ENCODE results near the gene TTF2. TPM values are rescaled to one million over a fixed set of nuclear protein-coding genes. Genes with fewer than 3 reads are reported as not detected.

Gene TTF2
- total RNA-seq, 2 donors from 2014 or later = 6.9 to 9.0 TPM

DNA sequence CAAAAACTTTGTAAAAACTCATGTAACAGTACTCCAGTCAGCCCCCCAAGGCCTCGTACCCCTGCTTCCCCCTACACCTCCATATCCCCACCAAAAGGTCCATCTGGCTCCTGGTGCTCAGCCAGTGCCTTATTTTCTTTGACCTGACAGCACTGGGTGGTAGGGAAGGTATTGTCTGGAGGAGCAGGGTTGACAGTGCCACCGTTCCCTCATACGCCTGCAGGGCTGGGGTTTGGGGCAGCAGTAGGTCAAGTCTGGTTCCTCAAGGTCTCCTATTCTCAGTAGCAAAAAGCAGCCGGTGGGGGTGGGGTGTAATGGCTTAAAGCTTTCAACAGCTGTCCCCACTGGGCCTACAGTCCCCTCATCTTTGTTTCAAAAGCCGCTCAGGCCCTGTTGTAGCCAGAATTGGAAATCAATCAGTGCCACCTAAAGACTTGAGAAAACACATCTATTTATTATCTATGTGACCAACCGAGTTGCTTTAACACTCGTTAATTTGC lies 25.3 kb upstream of the TTF2 start:
- TF ChIP-seq, protein P1, sequence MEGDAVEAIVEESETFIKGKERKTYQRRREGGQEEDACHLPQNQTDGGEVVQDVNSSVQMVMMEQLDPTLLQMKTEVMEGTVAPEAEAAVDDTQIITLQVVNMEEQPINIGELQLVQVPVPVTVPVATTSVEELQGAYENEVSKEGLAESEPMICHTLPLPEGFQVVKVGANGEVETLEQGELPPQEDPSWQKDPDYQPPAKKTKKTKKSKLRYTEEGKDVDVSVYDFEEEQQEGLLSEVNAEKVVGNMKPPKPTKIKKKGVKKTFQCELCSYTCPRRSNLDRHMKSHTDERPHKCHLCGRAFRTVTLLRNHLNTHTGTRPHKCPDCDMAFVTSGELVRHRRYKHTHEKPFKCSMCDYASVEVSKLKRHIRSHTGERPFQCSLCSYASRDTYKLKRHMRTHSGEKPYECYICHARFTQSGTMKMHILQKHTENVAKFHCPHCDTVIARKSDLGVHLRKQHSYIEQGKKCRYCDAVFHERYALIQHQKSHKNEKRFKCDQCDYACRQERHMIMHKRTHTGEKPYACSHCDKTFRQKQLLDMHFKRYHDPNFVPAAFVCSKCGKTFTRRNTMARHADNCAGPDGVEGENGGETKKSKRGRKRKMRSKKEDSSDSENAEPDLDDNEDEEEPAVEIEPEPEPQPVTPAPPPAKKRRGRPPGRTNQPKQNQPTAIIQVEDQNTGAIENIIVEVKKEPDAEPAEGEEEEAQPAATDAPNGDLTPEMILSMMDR (IDR thresholded peaks at IDR 0.05) = no peak
- no peaks in the 10 kb centered on the region for H3K4me1 ChIP-seq
- DNase-seq (ENCODE audit: low spot score) = no peak
- H3K27me3 ChIP-seq = no peaks in the 10 kb centered on the region
- no peaks in the 10 kb centered on the region for H3K9me3 ChIP-seq
- no peak overlapping the region for H3K4me3 ChIP-seq
- H3K27ac ChIP-seq = no peak overlapping the region
- H3K36me3 ChIP-seq = no peaks in the 10 kb centered on the region

DNA sequence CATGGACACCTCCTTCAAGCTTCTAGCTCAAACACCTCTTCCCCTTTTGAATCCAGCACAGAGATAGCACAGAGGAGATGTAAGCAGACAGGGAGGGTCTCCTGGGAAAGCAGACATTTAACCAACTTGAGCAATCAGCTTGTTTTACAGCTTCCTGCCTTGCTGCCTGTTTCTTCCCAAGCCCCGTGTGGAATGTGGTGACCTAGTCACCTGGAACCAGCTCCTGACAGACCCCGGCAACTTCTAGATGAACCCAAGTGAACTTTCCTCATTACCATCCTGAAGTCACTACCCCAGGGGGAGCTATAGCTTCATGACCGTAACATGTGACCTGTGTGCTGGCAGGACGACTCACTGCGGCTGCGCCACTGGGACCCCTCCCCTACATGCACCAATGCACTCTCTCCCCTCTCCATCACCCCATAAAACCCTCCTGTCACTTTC lies 24.1 kb upstream of the TTF2 start:
- no peaks in the 10 kb centered on the region for H3K27me3 ChIP-seq
- no peaks in the 10 kb centered on the region for H3K36me3 ChIP-seq
- no peak for DNase-seq (ENCODE audit: low spot score)
- H3K27ac ChIP-seq = no peak overlapping the region
- TF ChIP-seq, protein P1 (IDR thresholded peaks at IDR 0.05) = no peak
- H3K9me3 ChIP-seq = no peaks in the 10 kb centered on the region
- no peak overlapping the region for H3K4me3 ChIP-seq
- H3K4me1 ChIP-seq = no peaks in the 10 kb centered on the region

DNA sequence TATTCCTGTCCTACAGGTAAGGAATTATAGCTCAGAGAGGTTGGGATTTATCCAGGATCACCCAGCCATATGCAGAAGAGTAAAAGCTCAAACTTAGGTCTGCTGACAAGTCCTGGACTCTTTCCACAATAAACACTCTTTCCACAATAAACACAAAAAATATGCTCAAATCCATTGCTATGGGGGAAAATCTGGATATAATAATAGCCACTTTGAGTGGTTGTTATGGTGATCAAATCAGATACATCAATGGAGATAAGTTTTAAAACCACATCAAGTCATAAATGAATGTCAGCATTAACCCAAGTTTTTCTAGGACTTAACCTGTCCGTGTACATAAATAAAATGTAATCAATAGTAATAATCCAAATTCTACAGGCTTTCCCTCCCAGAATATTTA lies 22.3 kb upstream of the TTF2 start:
- no peak for DNase-seq (ENCODE audit: low spot score)
- TF ChIP-seq, protein P1 (IDR thresholded peaks at IDR 0.05) = no peak
- H3K4me1 ChIP-seq = no peaks in the 10 kb centered on the region

DNA sequence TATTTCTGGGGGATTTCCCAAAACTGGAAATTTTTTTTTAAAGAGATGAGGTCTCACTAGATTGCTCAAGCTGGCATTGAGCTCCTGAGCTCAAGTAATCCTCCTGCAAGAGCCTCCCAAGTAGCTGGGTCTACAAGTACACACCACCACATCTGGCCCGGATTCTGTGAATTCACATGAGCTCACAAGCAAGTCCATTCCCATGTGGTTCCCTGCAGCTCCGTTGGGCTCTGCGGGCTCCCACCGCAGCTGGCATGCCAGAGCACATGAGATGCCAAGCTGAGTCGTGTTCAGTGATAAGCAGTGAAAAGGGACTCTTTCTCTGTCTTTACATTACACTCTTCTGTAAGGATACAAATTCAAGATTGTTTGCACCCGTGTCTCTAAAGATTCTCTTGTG lies 21.9 kb upstream of the TTF2 start:
- no peaks in the 10 kb centered on the region for H3K27me3 ChIP-seq
- no peaks in the 10 kb centered on the region for H3K4me1 ChIP-seq
- no peak overlapping the region for H3K27ac ChIP-seq
- no peaks in the 10 kb centered on the region for H3K9me3 ChIP-seq
- no peaks in the 10 kb centered on the region for H3K36me3 ChIP-seq
- H3K4me3 ChIP-seq = no peak overlapping the region
- no peak for DNase-seq (ENCODE audit: low spot score)
- TF ChIP-seq, protein P1 (IDR thresholded peaks at IDR 0.05) = no peak

More for the DNA sequence above, 22.3 kb upstream of the TTF2 start:
- Histone ChIP-seq H3K27me3 (no peaks in the 10 kb centered on the region), H3K4me3 (no peak overlapping the region), H3K27ac (no peak overlapping the region), H3K36me3 (no peaks in the 10 kb centered on the region), H3K9me3 (no peaks in the 10 kb centered on the region)

DNA sequence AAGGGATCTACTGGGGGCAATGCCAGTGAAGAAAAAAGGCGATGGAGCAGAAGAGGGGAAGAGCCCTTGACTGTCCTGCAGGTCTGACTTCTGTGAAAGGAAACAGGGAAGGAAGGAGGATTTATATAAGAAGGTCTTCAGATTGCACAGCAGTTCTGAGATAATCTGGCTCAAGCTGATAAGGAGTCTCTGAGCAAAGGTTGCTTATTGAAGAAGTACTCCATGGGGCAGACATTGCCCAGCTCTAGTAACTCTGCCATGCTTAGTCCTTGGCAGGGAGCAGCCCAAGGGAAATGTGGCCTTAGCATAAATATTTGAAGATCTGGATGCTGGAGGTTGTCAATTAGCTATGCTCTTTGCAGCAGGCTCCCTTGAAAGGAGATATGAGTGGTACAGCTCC lies 15.9 kb upstream of the TTF2 start:
- TF ChIP-seq, protein P1 (IDR thresholded peaks at IDR 0.05) = no peak
- Histone ChIP-seq H3K4me3 (no peak overlapping the region), H3K27ac (no peak overlapping the region), H3K27me3 (no peaks in the 10 kb centered on the region), H3K9me3 (peaks cover 0 to 5% of the 10 kb centered on the region in 2 donors), H3K4me1 (no peaks in the 10 kb centered on the region), H3K36me3 (no peaks in the 10 kb centered on the region)
- DNase-seq (ENCODE audit: low spot score) = no peak

DNA sequence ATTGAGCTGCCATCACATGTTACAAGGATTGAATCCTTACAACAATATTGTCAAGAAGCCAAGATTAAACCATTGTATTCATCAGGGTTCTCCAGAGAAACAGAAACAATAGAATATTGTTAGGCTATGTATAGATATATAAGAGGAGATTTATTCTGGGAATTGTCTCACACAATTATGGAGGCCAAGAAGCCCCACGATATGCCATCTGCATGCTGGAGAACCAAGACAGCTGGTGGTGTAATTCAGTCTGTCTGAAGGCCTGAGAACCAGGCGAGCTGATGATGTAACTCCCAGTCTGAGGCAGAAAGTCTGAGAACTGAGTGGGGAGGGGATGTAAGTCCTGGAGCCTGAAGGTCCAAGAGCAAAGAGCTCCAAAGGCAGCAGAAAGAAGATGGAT lies 14.5 kb upstream of the TTF2 start:
- Histone ChIP-seq H3K27me3 (no peaks in the 10 kb centered on the region), H3K4me1 (no peaks in the 10 kb centered on the region), H3K4me3 (no peak overlapping the region), H3K36me3 (no peaks in the 10 kb centered on the region), H3K9me3 (peaks cover 0 to 5% of the 10 kb centered on the region in 2 donors), H3K27ac (no peak overlapping the region)
- DNase-seq (ENCODE audit: low spot score) = no peak
- TF ChIP-seq, protein P1 (IDR thresholded peaks at IDR 0.05) = no peak

Data from right atrium auricular region (tissue), 2 donors.